HG02943 (cell line): ENCODE measurements around the gene PHF10.
A peak's percentile ranks its signal among the peaks of the same experiment; 100 is the strongest.
"Not testable (repeated sequence)": the region's sequence is repeated elsewhere in the genome, so short reads cannot be mapped to it uniquely, and the experiment has no call there.

Experiments
- ATAC-seq: cut with Tn5 transposase; IDR thresholded peaks from one replicate; pipeline ENCODE4 v1.9.1; 2021; ENCODE audit warnings: mild to moderate bottlenecking, low read depth, moderate library complexity; ENCODE audit not compliant: unreplicated experiment

The PHF10 gene

GRCh38 chr6:169724494-169725124 lies at the start of gene PHF10:
PHF10 (minus strand) TSS chr6:169724500; CDS start chr6:169723931, 569 bp downstream.
- ATAC-seq, result peak; percentile 43

GRCh38 chr6:169766921-169767736 lies 42.8 kb upstream of the PHF10 start:
- ATAC-seq, result no peak

- no peak for ATAC-seq
Observed at GRCh38 chr6:169766232-169766631, 41.9 kb upstream of the PHF10 start.

GRCh38 chr6:169765789-169766188 lies 41.5 kb upstream of the PHF10 start:
- not testable (repeated sequence) for ATAC-seq

- no peak for ATAC-seq
Observed at GRCh38 chr6:169763881-169764280, 39.6 kb upstream of the PHF10 start.

- ATAC-seq, result no peak
Observed at GRCh38 chr6:169763308-169763707, 39.0 kb upstream of the PHF10 start.

GRCh38 chr6:169755162-169755561 lies 30.9 kb upstream of the PHF10 start:
- no peak for ATAC-seq

GRCh38 chr6:169752074-169752623 lies 27.8 kb upstream of the PHF10 start:
- ATAC-seq, result no peak

GRCh38 chr6:169751242-169752073 lies 27.2 kb upstream of the PHF10 start, which contains the start of the genes DYNLT2 and ERMARD:
DYNLT2 (minus strand) TSS chr6:169751572; CDS start chr6:169751458, 114 bp downstream.
ERMARD (plus strand) TSS chr6:169751622; CDS start chr6:169751658, 36 bp downstream.
- peak; percentile 91 for ATAC-seq

GRCh38 chr6:169746556-169746955 lies 22.3 kb upstream of the PHF10 start:
- ATAC-seq, result no peak

GRCh38 chr6:169745405-169745804 lies 21.1 kb upstream of the PHF10 start:
- ATAC-seq, result no peak

- ATAC-seq, result no peak
Observed at GRCh38 chr6:169741344-169741743, 17.0 kb upstream of the PHF10 start.

- ATAC-seq, result no peak
Observed at GRCh38 chr6:169738976-169739529, 14.8 kb upstream of the PHF10 start.

- no peak for ATAC-seq
Observed at GRCh38 chr6:169738204-169738975, 14.1 kb upstream of the PHF10 start.

- ATAC-seq, result no peak
Observed at GRCh38 chr6:169729961-169730360, 5.7 kb upstream of the PHF10 start.

GRCh38 chr6:169726963-169727362 lies 2.7 kb upstream of the PHF10 start:
- no peak for ATAC-seq

- no peak for ATAC-seq
Observed at GRCh38 chr6:169726049-169726400, 1.7 kb upstream of the PHF10 start.

- peak; percentile 17 for ATAC-seq
Observed at GRCh38 chr6:169725125-169726048, 1.1 kb upstream of the PHF10 start.
